K562 (cell line): ENCODE measurements around the gene STX2. TPM values are rescaled to one million over a fixed set of nuclear protein-coding genes. Genes with fewer than 3 reads are reported as not detected.

Source experiments
- ATAC-seq: fragments of 200-7000 bp; cut with Tn5 transposase; 3 replicates; pipeline ENCODE4 v1.9.1; 2020; ENCODE audit warnings: moderate library complexity
- BruUV-seq: library from RNA; stranded (reverse); fragments of 400-500 nt; replicated peaks from 2 replicates; lab custom pipeline; 2021; lab: Mats Ljungman, UMichigan
- CTCF ChIA-PET: fragments of 300-600 bp; formaldehyde crosslinking; extraction: SDS; loops from one replicate; lab custom pipeline; 2021; ENCODE audit warnings: low intra/inter-chr PET ratio; lab: Yijun Ruan, JAX
- POLR2A ChIA-PET: fragments of 300-600, 350-650 bp; sonication (Branson Sonifier 250); formaldehyde crosslinking; extraction: SDS; loops from one replicate; lab custom pipeline; 2021; ENCODE audit warnings: antibody characterized with exemption, inconsistent platforms; lab: Yijun Ruan, JAX
- DNase-seq, 4 experiments: peaks; one replicate each; pipeline versions ENCODE4 v3.0.0 to v3.0.0-alpha.2; 2011 to 2018; ENCODE audit warnings: low spot score in 3 of 4, mixed read lengths in 3 of 4; ENCODE audit errors: extremely low read depth in 1 of 4
- FAIRE-seq: peaks from 2 replicates; lab custom pipeline; 2011; peaks lifted over from hg19 to GRCh38; lab: Jason Lieb, UNC
- H2AFZ ChIP-seq: 2 replicates; pipeline ENCODE4 v1.6.0; 2011; ENCODE audit warnings: low read depth, low read length, control low read depth, inconsistent platforms
- H3K27ac ChIP-seq: fragments of 200-600 bp; 3 replicates; pipeline ENCODE4 v1.8.0; 2011; ENCODE audit warnings: low read depth, mild to moderate bottlenecking, control low read depth, inconsistent platforms, low read length, moderate library complexity, mixed read lengths; ENCODE audit errors: extremely low read depth
- H3K27me3 ChIP-seq, 2 experiments: fragments of 300-600 bp in 1 of 2; 2 replicates in 1 of 2; 3 replicates in 1 of 2; pipeline versions ENCODE4 v1.6.0 to v1.8.0; 2011; ENCODE audit warnings: inconsistent platforms in 2 of 2, low read length in 2 of 2, mild to moderate bottlenecking in 1 of 2, mixed read lengths in 1 of 2, moderate library complexity in 1 of 2; ENCODE audit not compliant: control insufficient read depth in 2 of 2, insufficient read depth in 2 of 2
- H3K36me3 ChIP-seq: fragments of 300-600 bp; 3 replicates; pipeline ENCODE4 v1.8.0; 2011; ENCODE audit warnings: mild to moderate bottlenecking, low read length, inconsistent platforms; ENCODE audit not compliant: control insufficient read depth, insufficient read depth
- H3K4me1 ChIP-seq, 2 experiments: fragments of 200-600 bp in 1 of 2; replicated peaks in 1 of 2; 2 replicates in 1 of 2; 3 replicates in 1 of 2; pipeline versions ENCODE4 v1.5.1 to v1.8.0; 2011; ENCODE audit warnings: inconsistent platforms in 2 of 2, low read length in 2 of 2, mild to moderate bottlenecking in 1 of 2, mixed read lengths in 1 of 2, moderate library complexity in 1 of 2; ENCODE audit not compliant: control insufficient read depth in 2 of 2, insufficient read depth in 2 of 2
- H3K4me2 ChIP-seq: 2 replicates; pipeline ENCODE4 v1.6.1; 2011; ENCODE audit warnings: low read length, control low read depth, inconsistent platforms, mixed read lengths; ENCODE audit not compliant: insufficient read depth
- H3K4me3 ChIP-seq: fragments of 200-600 bp; sonication (generic), shearing (Covaris generic); 2 replicates; pipeline ENCODE4 v1.5.1; 2016; ENCODE audit warnings: control low read depth, inconsistent platforms
- H3K79me2 ChIP-seq: fragments of 200-600 bp; 3 replicates; pipeline ENCODE4 v1.8.0; 2011; ENCODE audit warnings: low read length, inconsistent platforms; ENCODE audit not compliant: control insufficient read depth, insufficient read depth
- H3K9ac ChIP-seq, 2 experiments: 2 replicates each; pipeline versions ENCODE4 v1.6.0 to v1.6.1; 2011; ENCODE audit warnings: low read depth in 2 of 2, low read length in 2 of 2, control low read depth in 1 of 2, inconsistent platforms in 1 of 2, mild to moderate bottlenecking in 1 of 2, mixed read lengths in 1 of 2; ENCODE audit not compliant: insufficient read depth in 1 of 2
- H3K9me1 ChIP-seq: one replicate; pipeline ENCODE4 v1.6.0; 2011; ENCODE audit warnings: inconsistent platforms, mild to moderate bottlenecking, low read length, moderate library complexity; ENCODE audit not compliant: control insufficient read depth, insufficient read depth
- H3K9me3 ChIP-seq: replicated peaks from 2 replicates; pipeline ENCODE4 v1.5.1; 2011; ENCODE audit warnings: low read depth, low read length, inconsistent platforms; ENCODE audit not compliant: control insufficient read depth, insufficient read depth
- H4K20me1 ChIP-seq: replicated peaks from 2 replicates; pipeline ENCODE4 v1.6.1; 2011; ENCODE audit warnings: low read length, inconsistent platforms, mixed read lengths; ENCODE audit not compliant: control insufficient read depth, insufficient read depth
- HNRNPUL1 ChIP-seq: fragments of 200-400 bp; formaldehyde crosslinking; IDR thresholded peaks from 2 replicates; pipeline ENCODE4 v1.6.1; 2017; ENCODE audit warnings: low read length
- RBM25 ChIP-seq: fragments of 200-400 bp; formaldehyde crosslinking; IDR thresholded peaks from 2 replicates; pipeline ENCODE4 v1.6.1; 2018; ENCODE audit warnings: low read length, low read depth, moderate library complexity; ENCODE audit not compliant: severe bottlenecking
- ZBTB11 ChIP-seq, 3 experiments: fragments of 200-800 bp in 1 of 3; fragments of 250-450 bp in 1 of 3; fragments of 450-650 bp in 1 of 3; sonication (Bioruptor Pico) in 1 of 3; sonication (Bioruptor generic) in 1 of 3; formaldehyde crosslinking in 1 of 3; IDR thresholded peaks; 2 replicates each; pipeline versions ENCODE4 v1.6.1 to v1.8.0; 2016 to 2022; ENCODE audit warnings: mild to moderate bottlenecking in 2 of 3, missing genetic modification characterization in 2 of 3, missing compliant biosample characterization in 1 of 3, moderate library complexity in 1 of 3
- ZNF121 ChIP-seq: sonication (generic); formaldehyde crosslinking; conservative IDR thresholded peaks from 2 replicates; pipeline ENCODE4 v1.8.0; 2022; ENCODE audit warnings: missing genetic modification reagents
- WGBS: fragments of 100-300 bp; shearing (Covaris generic); methylation state at CpG from one replicate; pipeline ENCODE4 v1.1.6; 2016; ENCODE audit warnings: low coverage, mixed read lengths; ENCODE audit not compliant: insufficient coverage; ENCODE audit errors: missing lambda C conversion rate; 5-methylcytosine and 5-hydroxymethylcytosine counted together
- in situ Hi-C: fragments of 300-500 bp; cut with MboI; formaldehyde crosslinking; loops from 4 replicates; pipeline ENCODE4 v1.15.0; 2018; ENCODE audit warnings: inconsistent platforms, mixed read lengths
- intact Hi-C: fragments of 100-400 bp; cut with micrococcal nuclease; formaldehyde crosslinking; loops from 2 replicates; pipeline ENCODE4 v1.14.2; 2022
- polyA plus RNA-seq, 8 experiments: library from polyadenylated mRNA; depleted of rRNA in 4 of 8; stranded (reverse) in 5 of 8; unstranded in 3 of 8; fragments of >200 nt; fragmentation: Nextera tagmentation in 2 of 8; fragmentation: Illumina TruSeq in 1 of 8; extraction: Ambion mirVana in 2 of 8; extraction: Trizol in 1 of 8; gene quantifications; 2 replicates each; pipeline versions ENCODE4 v1.2.1 to v1.2.3, GENCODE V29; 2011 to 2014; ENCODE audit warnings: inconsistent platforms in 1 of 8, missing spikeins in 1 of 8
- total RNA-seq, 7 experiments: library from RNA; depleted of rRNA in 6 of 7; stranded (reverse); fragments of >200 nt in 6 of 7; fragmentation: Illumina TruSeq in 2 of 7; extraction: Trizol in 2 of 7; gene quantifications; 2 replicates each; pipeline versions ENCODE4 v1.2.1 to v1.2.3, GENCODE V29; 2011 to 2021; ENCODE audit warnings: low replicate concordance in 1 of 7

Gene STX2
- total and polyA plus RNA-seq, 9 of the 15 experiments (the other 6 are each of a cell fraction or from before 2014, with no cell fraction given), result 22.2 to 54.6 (median 30.8) TPM

- in situ Hi-C loops (no loop called here), intact Hi-C loops (no loop called here)
- no peak for FAIRE-seq
- Histone ChIP-seq H3K36me3 (peaks cover 76% of the 10 kb centered on the region), H3K4me2 (no peak overlapping the region), H3K27me3 (no peaks in the 10 kb centered on the region), H3K79me2 (0 out of 3 replicates have a peak, but pooled peaks cover 2% of the 10 kb centered on the region), H3K4me1 (peaks cover 0 to 4% of the 10 kb centered on the region in 2 experiments; a peak in 1 of 5 replicates), H3K9ac (no peak overlapping the region)
- TF ChIP-seq ZNF121 (CRISPR knock-in tag) (peak; percentile 92), ZBTB11 (CRISPR knock-in tag; IDR thresholded peaks at IDR 0.05) (no peak), RBM25 (peak; percentile 60), HNRNPUL1 (no peak)
- TF ChIP-seq, all 486 proteins: peak for 2
- no peak overlapping the region for H2AFZ ChIP-seq
- no peak overlapping the region for H3K27ac ChIP-seq
- H3K4me3 ChIP-seq, result no peak overlapping the region
- no TSS peak for BruUV-seq
- CTCF ChIA-PET, result interaction anchor here (0.6 kb wide), 1 partner anchor 69 kb away, joined by 3 read pairs; no protein-coding TSS in a partner anchor
- WGBS, result 74% methylated on average over 5 of the region's 6 CpGs
- no peaks in the 10 kb centered on the region for H3K9me3 ChIP-seq
- H4K20me1 ChIP-seq, result no peaks in the 10 kb centered on the region
- POLR2A ChIA-PET, result no interaction called here
- ATAC-seq, result no peak
- DNase-seq, result no peak
- H3K9me1 ChIP-seq, result no peaks in the 10 kb centered on the region
Observed at GRCh38 chr12:130809791-130810190, 29.3 kb downstream of the STX2 start.
